Activated CD8-positive, alpha-beta T cell treated with anti-CD3 and anti-CD28 coated beads, Interleukin-2, amount 10 ng/mL, durations not matched to agents 7 days and 5 days (primary cell): ENCODE results near the gene TEAD4. TPM values are rescaled to one million over a fixed set of nuclear protein-coding genes. Genes with fewer than 3 reads are reported as not detected.

ENCODE experiments used
- ATAC-seq: fragments of 150-1000 bp; cut with Tn5 transposase; one replicate; pipeline ENCODE4 v1.10.0; 2021; ENCODE audit warnings: moderate library complexity
- CTCF ChIA-PET: fragments of 350-600 bp; sonication (Branson Sonifier 250); formaldehyde crosslinking; loops from one replicate; lab custom pipeline; 2021; ENCODE audit warnings: antibody characterized with exemption; lab: Charles Lee
- POLR2A ChIA-PET: fragments of 350-600 bp; sonication (Branson Sonifier 250); formaldehyde crosslinking; loops from one replicate; lab custom pipeline; 2021; ENCODE audit warnings: antibody characterized with exemption; lab: Charles Lee
- DNase-seq: peaks from one replicate; pipeline ENCODE4 v3.0.0-alpha.2; 2020
- H3K27ac Mint-ChIP-seq: one replicate; pipeline ENCODE4 v1.8.0; 2021; ENCODE audit warnings: mild to moderate bottlenecking, mixed read lengths
- H3K27me3 Mint-ChIP-seq: one replicate; pipeline ENCODE4 v1.8.0; 2021; ENCODE audit warnings: low read depth, mixed read lengths
- H3K36me3 Mint-ChIP-seq: one replicate; pipeline ENCODE4 v1.8.0; 2021; ENCODE audit warnings: low read depth, mixed read lengths
- H3K4me1 Mint-ChIP-seq: one replicate; pipeline ENCODE4 v1.8.0; 2021; ENCODE audit warnings: low read depth, mixed read lengths
- H3K4me3 Mint-ChIP-seq: one replicate; pipeline ENCODE4 v1.8.0; 2021; ENCODE audit warnings: mild to moderate bottlenecking, mixed read lengths
- H3K9me3 Mint-ChIP-seq: one replicate; pipeline ENCODE4 v1.8.0; 2022; ENCODE audit warnings: mixed read lengths; ENCODE audit not compliant: insufficient read depth
- total RNA-seq, 2 experiments: library from RNA; stranded (reverse); gene quantifications; one replicate each; pipeline ENCODE4 v1.2.3, GENCODE V29; 2021

TEAD4 gene
- total RNA-seq, 2 experiments from 2014 or later: 0.34 to 0.44 TPM

GRCh38 chr12:3087758-3088650, 128.8 kb downstream of the TEAD4 start:
- no peaks in the 10 kb centered on the region for H3K27me3 Mint-ChIP-seq
- ChIA-PET POLR2A (no interaction called here), CTCF (no interaction called here)
- no peak overlapping the region for H3K4me3 Mint-ChIP-seq
- H3K9me3 Mint-ChIP-seq: no peaks in the 10 kb centered on the region
- H3K36me3 Mint-ChIP-seq: no peaks in the 10 kb centered on the region
- peaks cover 4% of the 10 kb centered on the region for H3K4me1 Mint-ChIP-seq
- DNase-seq: no peak
- ATAC-seq: no peak
- no peak overlapping the region for H3K27ac Mint-ChIP-seq

GRCh38 chr12:3089588-3089987, 130.4 kb downstream of the TEAD4 start:
- Mint-ChIP-seq H3K9me3 (no peaks in the 10 kb centered on the region), H3K36me3 (no peaks in the 10 kb centered on the region), H3K27ac (no peak overlapping the region), H3K4me1 (no peaks in the 10 kb centered on the region), H3K4me3 (no peak overlapping the region), H3K27me3 (no peaks in the 10 kb centered on the region)
- CTCF ChIA-PET: no interaction called here
- no peak for DNase-seq
- ATAC-seq: no peak
- POLR2A ChIA-PET: no interaction called here

Other genes with a start within 250 kb of the TEAD4 start
- 100 to 1,000 TPM in 1 of 2 experiments, 10 to 100 TPM in 1; 91.5 to 102 TPM for gene FKBP4, start 164.4 kb upstream of the TEAD4 start, total RNA-seq
- 10 to 100 TPM; 42.3 to 44.5 TPM for gene ITFG2, start 146.7 kb upstream of the TEAD4 start, total RNA-seq
- gene NRIP2, start 124.4 kb upstream of the TEAD4 start, total RNA-seq: not detected
- gene TEX52, start 102.4 kb upstream of the TEAD4 start, total RNA-seq: under 1 TPM; 0.29 to 0.40 TPM
- gene FOXM1, start 82.2 kb upstream of the TEAD4 start, total RNA-seq: 100 to 1,000 TPM; 138 to 142 TPM
- 10 to 100 TPM; 56.9 to 65.9 TPM for gene RHNO1, start 82.2 kb upstream of the TEAD4 start, total RNA-seq
- 10 to 100 TPM in 1 of 2 experiments, 1 to 10 TPM in 1; 9.2 to 10.5 TPM for gene TULP3, start 68.5 kb upstream of the TEAD4 start, total RNA-seq
- not detected for gene TSPAN9, start 118.0 kb downstream of the TEAD4 start, total RNA-seq